RCC 7860 (cell line): ENCODE measurements around the gene MPO.

ENCODE experiments used
- DNase-seq: peaks from one replicate; pipeline ENCODE4 v3.0.0-alpha.2; 2015; ENCODE audit warnings: low spot score
- FAIRE-seq: peaks from 2 replicates; lab custom pipeline; 2012; peaks lifted over from hg19 to GRCh38; lab: Jason Lieb, UNC

The MPO gene

GRCh38 chr17:58308173-58308984, 27.6 kb upstream of the MPO start:
- no peak for DNase-seq

GRCh38 chr17:58307468-58308172, 26.9 kb upstream of the MPO start:
- DNase-seq, result no peak
- no peak for FAIRE-seq

More at GRCh38 chr17:58308173-58308984, 27.6 kb upstream of the MPO start:
- no peak for FAIRE-seq

GRCh38 chr17:58306131-58306951, 25.6 kb upstream of the MPO start:
- DNase-seq, result no peak
- no peak for FAIRE-seq

- DNase-seq (no peak), FAIRE-seq (no peak)
These were observed 24.9 kb upstream of the MPO start for GRCh38 chr17:58305626-58306025.

- FAIRE-seq (no peak), DNase-seq (no peak)
These were observed 24.2 kb upstream of the MPO start for GRCh38 chr17:58304750-58305486.

GRCh38 chr17:58303971-58304749, 23.4 kb upstream of the MPO start:
- DNase-seq (no peak), FAIRE-seq (no peak)

- DNase-seq (no peak), FAIRE-seq (no peak)
These were observed 22.3 kb upstream of the MPO start for GRCh38 chr17:58302919-58303585.

GRCh38 chr17:58302171-58302918, 21.6 kb upstream of the MPO start:
- no peak for FAIRE-seq

GRCh38 chr17:58301504-58302150, 20.9 kb upstream of the MPO start:
- no peak for FAIRE-seq
- DNase-seq, result no peak

More at GRCh38 chr17:58302171-58302918, 21.6 kb upstream of the MPO start:
- DNase-seq, result no peak

- no peak for DNase-seq
- FAIRE-seq, result no peak
These were observed 19.6 kb upstream of the MPO start for GRCh38 chr17:58300336-58300735.

- DNase-seq, result no peak
- no peak for FAIRE-seq
These were observed 13.3 kb upstream of the MPO start for GRCh38 chr17:58294034-58294433.

GRCh38 chr17:58291246-58291645, 10.5 kb upstream of the MPO start:
- FAIRE-seq (no peak), DNase-seq (no peak)

GRCh38 chr17:58289869-58290268, 9.1 kb upstream of the MPO start:
- FAIRE-seq (no peak), DNase-seq (no peak)

GRCh38 chr17:58285422-58285810, 4.7 kb upstream of the MPO start:
- DNase-seq (no peak), FAIRE-seq (no peak)

GRCh38 chr17:58284613-58285421, 4.1 kb upstream of the MPO start:
- DNase-seq (no peak), FAIRE-seq (no peak)

GRCh38 chr17:58283674-58284612, 3.2 kb upstream of the MPO start:
- FAIRE-seq, result no peak
- DNase-seq, result no peak
